GM21423 (cell line): Measurements from ENCODE around the gene VPS37B.
A peak's percentile ranks its signal among the peaks of the same experiment; 100 is the strongest.
"Not testable (repeated sequence)": the region's sequence is repeated elsewhere in the genome, so short reads cannot be mapped to it uniquely, and the experiment has no call there.

Source experiments
- ATAC-seq: cut with Tn5 transposase; IDR thresholded peaks from one replicate; pipeline ENCODE4 v1.9.1; 2021; ENCODE audit warnings: mild to moderate bottlenecking, moderate library complexity; ENCODE audit not compliant: unreplicated experiment

Gene VPS37B

GRCh38 chr12:122884091-122884826 is 11.7 kb downstream of the VPS37B start:
- no peak for ATAC-seq

GRCh38 chr12:122882908-122883558 is 12.9 kb downstream of the VPS37B start:
- no peak for ATAC-seq

GRCh38 chr12:122880668-122881067 is 15.3 kb downstream of the VPS37B start:
- ATAC-seq: no peak

- ATAC-seq: no peak
Measured at GRCh38 chr12:122880155-122880667, 15.7 kb downstream of the VPS37B start.

GRCh38 chr12:122878780-122879612 is 16.9 kb downstream of the VPS37B start:
- no peak for ATAC-seq

DNA sequence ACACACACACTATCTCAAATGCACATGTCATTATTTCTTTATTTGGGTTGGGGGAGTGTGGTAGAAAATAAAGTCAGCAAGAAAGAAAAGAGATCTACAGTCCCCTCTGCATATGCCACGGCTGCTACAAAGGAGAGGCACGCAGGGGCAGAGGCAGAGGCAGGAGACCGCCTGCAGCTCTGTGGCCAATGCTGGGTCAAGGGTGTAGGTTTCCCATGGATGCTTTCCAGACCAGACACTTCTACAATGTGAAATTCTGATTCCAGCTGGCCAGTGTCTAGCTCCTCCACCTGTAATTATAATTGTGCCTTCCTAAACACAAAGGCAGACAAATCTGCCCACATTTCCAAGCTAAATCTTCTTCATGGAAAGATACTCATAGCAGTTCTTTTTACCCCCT is 19.2 kb downstream of the VPS37B start:
- ATAC-seq: no peak

DNA sequence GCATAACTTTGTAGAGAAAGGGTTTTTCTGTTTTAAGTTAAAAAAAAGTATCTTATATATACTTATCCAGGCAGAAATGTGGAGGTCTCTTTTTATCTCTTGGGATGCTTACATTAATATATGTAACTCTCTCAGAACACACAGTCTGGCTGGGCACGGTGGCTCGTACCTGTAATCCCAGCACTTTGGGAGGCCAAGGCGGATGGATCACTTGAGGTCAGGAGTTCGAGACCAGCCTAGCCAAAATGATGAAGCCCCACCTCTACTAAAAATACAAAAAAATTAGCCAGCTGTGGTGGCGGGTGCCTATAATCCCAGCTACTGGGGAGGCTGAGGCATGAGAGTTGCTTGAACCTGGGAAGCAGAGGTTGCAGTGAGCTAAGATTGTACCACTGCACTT is 19.6 kb downstream of the VPS37B start:
- not testable (repeated sequence) for ATAC-seq

GRCh38 chr12:122875590-122876220 is 20.2 kb downstream of the VPS37B start:
- ATAC-seq: peak; percentile 49

GRCh38 chr12:122874081-122874480 is 21.8 kb downstream of the VPS37B start:
- no peak for ATAC-seq

DNA sequence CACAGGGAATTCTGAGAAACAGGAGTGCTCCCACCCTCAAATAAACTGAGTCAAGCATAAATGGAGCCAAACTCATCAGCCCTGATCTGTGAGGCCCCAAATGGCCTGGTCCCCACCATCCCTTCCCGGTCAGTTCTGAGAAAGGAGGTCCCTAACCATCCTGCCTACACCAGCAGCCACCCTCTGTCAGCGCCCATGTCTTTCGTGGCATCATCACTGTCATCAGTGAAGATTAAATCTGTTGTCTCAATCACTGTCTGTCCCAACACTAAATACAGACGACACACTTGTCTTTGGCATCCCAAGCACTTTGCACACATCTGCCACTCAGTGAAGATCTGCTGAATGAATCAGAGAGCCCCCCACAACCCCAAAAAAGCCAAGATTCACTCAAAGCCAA is 22.4 kb downstream of the VPS37B start:
- ATAC-seq: no peak

- ATAC-seq: no peak
Measured at GRCh38 chr12:122872815-122873361, 23.0 kb downstream of the VPS37B start.

DNA sequence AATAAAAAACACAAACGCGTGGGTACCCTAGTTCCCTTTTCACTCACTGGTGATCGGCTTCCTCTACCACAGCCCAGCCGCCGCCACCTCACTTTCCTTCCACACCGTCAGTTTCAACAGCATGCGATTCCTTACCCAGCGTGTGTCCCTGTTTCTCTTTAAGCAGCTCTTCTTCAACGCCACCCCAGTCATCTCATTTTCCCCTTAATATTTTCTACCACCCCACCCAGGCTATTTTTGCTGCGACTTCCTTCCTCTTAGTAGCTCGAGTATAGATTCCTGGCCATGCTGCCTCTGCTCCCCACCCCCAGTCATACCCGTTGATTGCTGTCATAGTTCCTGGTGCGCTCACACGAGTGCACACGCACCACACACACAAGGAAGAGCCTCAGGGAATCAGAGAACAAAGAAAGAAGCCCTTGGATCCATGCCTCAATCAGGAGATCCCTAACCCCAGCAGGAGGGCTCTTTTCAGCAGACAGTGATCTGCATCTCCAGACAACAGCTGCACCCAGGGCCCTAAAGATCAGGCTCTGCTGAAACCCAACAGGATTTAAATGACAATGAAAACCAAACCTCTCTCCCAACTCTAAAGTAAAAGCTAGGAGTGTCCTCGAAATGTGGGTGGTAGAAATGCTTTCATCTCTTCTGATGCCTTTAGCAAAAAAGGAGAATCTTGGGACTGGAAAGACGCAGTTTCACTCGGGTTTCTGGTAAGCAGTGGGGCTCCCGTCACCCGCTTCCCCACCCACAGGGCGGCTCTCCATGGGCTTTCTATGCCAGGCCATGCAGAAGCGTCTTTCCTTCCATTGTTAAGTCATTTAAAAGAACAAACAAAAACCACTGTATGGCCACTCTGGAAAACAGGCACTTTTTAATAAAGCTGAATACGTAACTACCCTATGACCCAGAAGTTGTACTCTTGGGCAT is 23.8 kb downstream of the VPS37B start:
- ATAC-seq: no peak

GRCh38 chr12:122870867-122871664 is 24.9 kb downstream of the VPS37B start:
- ATAC-seq: no peak

DNA sequence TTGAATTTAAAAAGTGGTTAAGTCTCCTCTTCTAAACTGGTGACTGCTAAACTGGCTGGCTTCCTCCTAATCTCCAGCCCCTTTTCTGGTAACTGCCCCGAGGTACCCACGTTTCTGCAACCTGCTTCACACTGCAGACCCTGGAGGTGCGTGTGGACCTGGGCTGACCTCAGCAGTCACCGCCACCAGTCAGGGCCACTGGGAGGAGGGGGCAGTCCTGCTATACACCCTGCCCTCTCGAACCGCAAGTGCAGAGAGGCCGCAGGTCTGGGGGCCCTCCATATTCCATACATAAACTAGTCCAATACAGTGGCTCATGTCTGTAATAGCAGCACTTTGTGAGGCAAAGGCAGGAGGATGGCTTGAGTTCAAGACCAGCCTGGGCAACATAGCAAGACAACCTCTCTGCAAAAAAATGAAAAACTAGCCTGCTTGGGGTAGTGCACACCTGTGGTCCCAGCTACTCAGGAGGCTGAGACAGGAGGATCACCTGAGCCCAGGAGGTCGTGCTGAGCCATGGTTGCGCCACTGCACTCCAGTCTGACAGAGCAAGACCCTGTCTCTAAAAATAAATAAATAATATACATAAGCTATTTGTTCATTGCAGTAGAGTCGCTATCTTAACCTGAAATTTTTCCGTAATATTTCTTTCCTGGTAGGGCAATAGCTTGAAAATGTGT is 25.6 kb downstream of the VPS37B start:
- ATAC-seq: no peak

- no peak for ATAC-seq
Measured at GRCh38 chr12:122869207-122869973, 26.5 kb downstream of the VPS37B start.

DNA sequence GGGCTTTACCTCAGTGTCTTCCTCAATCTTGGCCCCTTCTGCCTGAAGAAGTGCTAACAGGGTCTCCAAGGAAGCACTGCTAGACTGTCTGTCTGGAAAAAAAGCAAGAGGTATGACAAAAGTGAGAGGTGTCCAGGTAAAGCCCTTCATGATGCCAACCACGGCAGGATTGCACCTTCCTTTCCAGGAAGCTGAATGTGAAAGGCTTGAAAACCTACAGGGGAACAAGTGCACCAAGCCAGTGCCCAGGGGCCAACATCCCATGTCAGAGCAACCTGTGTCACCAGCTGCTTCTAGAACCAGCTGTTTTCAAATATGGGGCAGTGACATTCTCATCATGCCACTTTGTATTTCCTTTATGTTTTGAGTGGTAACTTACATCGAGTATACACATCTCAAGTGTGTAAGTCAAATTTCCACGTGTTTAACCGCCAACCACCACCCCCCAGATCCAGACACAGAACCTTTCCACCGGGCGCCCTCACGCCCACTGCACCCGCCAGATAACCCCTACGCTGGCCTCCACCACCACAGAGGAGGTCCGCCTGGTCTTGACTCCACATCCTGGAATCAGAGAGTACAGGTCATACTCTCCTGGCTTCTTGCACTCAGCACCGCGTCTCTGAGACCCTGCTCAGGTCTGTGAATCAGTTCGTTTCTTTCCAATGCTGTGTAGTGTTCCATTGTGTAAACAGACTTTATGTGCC is 27.3 kb downstream of the VPS37B start:
- no peak for ATAC-seq
